HG03354 (cell line): Measurements from ENCODE around the gene SIGLEC10.
"Not testable (repeated sequence)": the region's sequence is repeated elsewhere in the genome, so short reads cannot be mapped to it uniquely, and the experiment has no call there.

Experiments
- ATAC-seq: cut with Tn5 transposase; IDR thresholded peaks from one replicate; pipeline ENCODE4 v1.9.1; 2021; ENCODE audit warnings: mild to moderate bottlenecking; ENCODE audit not compliant: unreplicated experiment, poor library complexity, severe bottlenecking

SIGLEC10 gene

DNA sequence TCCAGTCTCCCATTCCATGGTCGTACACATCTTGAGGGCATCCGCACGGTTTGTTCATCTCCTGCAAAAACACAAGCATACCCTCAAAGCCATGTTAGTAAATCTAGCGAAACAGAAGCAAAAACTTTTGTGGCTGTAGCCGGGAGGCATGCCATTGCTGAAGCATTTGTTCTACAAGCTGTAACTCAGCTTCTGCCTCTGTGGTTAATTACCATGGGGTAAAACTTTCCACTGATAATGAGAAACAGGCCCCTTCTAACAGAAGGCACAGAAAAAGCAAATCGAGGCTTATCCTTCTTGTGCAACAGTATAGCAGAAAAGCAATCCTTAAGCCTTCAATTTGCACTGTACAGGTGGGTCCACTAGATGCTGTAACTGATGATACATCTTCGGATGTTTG, 17.5 kb downstream of the SIGLEC10 start:
- not testable (repeated sequence) for ATAC-seq

DNA sequence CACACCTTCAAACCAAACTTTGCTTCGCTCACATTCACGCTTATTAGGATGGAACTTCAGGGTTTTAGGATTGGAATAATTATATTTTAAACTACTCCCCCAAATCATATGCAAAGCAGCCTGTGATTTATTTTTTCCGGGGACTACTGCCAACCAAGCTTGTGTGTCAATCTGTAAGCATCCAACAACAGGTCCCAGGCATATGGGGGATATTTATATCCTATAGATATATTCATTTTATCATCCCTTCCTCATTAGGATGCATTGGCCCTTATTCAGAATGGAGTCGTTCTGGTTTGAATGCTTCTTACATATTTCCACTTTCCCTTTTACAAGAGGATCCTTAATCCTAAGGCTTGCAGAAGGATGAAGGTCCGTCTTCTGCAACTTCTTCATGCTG, 18.2 kb downstream of the SIGLEC10 start:
- ATAC-seq = no peak

DNA sequence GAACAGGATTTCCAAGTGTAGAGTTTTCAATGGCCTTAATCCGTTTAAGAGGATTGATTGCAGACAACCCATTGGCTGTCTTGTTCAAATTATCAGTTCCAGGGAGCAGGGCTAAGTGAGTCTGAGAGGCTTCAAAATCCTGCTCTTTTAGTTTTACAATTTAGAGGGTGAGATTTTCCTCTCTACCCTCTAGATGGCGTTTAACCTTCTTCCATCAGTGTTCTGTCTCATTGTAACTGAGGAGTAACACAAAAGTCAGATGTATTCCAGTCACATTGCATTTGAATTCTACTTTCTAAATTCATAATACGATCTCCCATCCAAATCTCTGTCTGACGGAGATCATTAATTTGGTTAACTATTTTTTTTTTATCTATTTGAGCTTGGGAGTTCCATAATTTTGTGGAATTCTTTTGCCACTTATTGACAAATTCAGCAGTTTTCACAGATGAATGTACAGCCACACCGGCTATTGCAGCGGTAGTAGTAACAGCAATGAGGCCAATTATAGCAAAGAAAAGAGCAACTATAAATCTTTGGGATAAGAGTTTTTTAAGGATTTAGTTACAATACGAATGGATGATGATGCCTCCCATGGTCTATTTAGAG, 19.2 kb downstream of the SIGLEC10 start:
- no peak for ATAC-seq

DNA sequence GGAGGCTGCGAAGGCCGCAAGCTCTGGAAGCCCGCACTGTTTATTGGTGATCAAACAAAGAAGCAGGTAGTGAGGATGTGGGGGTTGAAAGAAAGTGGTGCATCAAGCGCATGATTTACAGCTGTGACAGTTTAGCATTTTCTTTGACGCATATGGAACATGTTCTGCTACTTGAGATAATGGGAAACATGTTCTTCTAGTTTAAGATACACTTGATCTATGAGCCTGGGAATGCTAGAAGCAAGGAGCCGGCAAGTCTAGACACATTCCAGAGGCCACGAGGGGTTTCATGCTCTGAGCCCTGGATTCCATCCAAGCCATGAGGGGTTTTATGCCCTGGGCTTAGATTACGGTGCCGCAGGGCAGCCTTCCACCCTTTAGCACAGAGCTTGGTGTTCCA, 20.0 kb downstream of the SIGLEC10 start:
- not testable (repeated sequence) for ATAC-seq

DNA sequence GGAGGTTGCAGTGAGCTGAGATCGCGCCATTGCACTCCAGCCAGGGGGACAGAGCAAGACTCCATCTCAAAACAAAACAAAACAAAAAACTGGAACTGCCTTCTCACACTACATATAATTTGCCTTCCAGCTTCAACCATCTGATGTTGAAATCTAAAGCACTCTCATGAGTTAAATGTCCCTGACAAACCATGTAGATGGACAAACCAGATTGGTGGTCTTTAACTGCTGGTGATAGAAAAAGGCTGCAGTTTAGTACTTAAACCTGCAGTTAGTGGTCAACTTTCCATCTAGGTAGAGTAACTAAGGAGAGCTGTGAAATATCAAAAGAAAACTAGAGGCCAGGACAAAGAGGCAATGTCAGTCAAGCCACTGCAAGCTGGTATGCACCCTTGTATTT, 21.3 kb downstream of the SIGLEC10 start:
- no peak for ATAC-seq

DNA sequence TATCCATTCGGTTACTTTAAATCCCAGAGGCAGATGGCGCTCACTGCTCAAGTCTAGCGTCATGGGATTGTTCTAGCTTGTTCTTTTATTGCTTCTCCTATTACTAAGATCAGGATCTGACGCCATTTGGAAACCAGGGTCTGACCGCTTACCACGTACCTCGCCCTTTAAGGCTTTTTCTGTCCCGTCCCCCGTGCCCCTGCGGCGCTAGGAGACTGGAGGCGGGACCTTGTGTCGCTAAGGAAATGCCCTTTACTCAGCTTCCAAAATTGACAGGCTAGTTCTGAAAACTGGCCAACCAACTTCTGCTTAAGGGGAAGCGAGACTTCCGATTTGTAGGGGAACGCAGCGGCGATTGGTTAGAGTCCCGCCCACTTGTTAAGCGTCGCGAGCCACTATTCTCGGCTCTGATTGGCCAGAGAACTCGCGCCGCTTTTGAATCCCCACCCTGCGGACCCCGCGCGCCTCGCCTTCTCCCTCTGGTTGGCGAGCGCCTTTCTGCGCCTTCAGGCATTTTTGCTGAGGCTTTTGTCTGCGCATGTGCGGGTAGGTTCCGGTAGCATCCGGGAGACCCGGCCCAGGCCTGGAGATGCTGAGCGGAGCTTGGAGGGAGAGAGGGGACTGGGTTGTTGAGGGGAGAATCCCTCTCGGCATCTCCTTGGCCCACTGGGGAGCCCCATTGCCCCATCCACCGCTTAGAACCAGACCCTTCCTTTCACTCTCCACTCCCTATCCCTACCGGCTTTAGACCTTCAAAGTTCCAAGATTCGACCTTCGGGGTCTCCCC, 23.2 kb downstream of the SIGLEC10 start:
- peak; percentile 88 for ATAC-seq

DNA sequence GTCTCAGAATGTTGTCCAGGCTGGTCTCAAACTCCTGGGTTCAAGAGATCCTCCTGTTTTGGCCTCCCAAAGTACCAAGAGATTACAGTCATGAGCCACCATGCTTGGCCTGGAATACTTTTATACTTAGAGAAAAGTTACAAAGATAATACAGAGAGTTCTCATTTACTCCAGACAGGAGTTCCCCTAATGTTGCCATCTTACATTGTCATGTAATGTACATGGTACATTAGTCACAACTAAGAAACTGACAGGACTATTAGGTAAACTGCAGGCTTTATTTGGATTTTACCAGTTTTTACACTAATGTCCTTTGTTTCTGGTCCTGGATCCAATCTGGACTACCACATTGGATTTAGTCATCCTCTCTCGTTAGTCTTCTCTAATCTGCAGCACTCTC, 24.7 kb downstream of the SIGLEC10 start:
- no peak for ATAC-seq

DNA sequence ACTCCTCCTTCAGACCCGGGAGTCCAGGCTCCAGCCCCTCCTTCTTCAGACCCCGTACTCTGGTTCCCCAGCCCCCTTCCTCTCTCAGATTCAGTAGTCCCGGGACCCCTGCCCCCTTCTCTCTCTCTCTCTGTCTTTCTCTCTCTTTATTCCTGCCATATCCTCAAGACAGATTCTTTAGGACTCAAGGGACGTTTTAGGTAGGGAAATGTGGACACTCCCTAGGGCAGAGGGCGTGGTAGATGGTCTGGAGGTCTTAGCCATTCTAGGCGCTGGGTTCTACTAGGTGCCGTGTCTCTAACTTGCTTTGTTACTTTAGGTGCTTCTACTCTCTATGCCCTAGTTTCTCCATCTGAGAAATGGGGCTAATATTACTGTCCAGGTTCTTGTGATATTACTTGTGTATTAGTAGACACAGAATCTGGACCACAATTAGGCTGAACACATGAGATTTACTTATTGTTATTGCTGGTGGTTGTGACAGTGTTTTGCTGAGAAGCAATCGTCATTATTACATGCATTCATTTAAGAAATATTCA, 26.3 kb downstream of the SIGLEC10 start:
- no peak for ATAC-seq

DNA sequence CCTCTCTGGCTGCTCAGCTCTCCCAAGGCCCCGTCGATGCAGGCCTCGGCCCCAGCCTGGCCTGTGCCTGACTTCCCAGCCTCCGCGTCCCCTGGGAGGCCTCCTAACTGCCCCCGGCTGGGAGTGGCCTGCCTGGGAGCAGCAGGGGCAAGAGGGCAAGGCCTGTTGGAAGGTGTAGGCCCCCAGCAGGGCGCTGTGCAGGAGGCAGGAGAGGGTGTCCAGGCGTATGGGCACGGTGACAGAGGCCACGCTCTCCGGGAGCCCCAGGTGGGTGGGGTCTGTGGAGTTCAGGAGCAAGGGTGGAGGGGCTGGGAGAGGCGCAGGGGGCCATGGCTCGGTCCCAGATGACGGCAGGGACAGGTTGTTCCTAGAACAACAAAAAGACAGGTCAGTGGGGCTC, 28.3 kb downstream of the SIGLEC10 start:
- ATAC-seq = no peak

DNA sequence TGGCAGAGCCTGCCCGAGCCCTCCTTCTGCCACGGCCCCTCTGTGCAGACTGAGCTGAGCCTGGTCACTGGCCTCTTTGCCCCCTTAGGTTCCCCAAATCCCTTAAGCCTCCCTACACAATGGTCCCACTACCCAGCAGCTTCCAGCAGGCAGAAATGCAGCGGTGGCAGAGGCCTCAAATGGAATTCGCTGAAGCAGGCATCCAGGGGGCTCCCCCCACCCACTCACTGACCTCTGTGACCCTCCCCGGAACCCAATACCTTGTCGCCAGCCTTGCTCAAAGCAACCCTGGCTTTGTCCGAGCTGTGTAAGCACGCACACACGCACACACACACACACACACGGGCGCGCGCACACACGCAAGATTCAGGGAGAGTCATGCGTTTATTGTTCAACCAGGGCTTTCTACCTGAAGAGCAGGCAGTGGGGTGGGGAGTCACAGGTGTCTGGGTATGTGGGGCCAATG, 29.5 kb downstream of the SIGLEC10 start, which contains the start of gene LIM2:
Gene LIM2, minus strand, starts transcription at position 51 of the 466 bp plus-strand sequence. CDS start 531 bp downstream, outside the sequence.
- no peak for ATAC-seq

DNA sequence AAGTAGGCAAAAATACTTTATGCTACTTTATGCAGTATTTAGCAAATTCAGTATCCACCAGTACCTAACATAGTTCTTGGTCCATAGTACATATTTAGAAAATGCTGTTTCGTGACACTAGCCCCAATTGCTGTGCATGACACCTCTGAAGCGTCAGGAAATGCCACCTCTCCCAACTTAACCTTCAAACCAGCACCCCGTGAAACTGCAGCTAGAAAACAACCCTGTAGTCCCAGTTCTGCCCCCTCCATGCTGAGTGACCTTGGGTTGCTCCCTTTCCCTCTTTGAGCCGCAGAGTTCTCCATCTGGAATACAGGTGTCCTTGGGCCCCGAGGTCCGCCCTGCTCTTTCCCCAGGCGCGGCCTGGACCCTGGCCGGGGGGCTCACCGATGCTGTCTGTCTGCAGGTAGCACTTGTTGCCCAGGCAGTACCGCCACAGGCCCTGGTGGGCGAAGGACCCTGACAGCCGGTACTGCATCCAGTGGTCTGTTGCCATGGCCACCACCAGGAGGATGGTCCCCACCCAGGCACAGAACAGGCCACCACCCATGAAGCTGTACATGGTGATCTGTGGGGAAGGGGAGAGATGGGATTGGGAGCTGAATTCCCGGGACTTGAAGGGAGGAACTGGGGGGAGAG, 30.4 kb downstream of the SIGLEC10 start:
- no peak for ATAC-seq

DNA sequence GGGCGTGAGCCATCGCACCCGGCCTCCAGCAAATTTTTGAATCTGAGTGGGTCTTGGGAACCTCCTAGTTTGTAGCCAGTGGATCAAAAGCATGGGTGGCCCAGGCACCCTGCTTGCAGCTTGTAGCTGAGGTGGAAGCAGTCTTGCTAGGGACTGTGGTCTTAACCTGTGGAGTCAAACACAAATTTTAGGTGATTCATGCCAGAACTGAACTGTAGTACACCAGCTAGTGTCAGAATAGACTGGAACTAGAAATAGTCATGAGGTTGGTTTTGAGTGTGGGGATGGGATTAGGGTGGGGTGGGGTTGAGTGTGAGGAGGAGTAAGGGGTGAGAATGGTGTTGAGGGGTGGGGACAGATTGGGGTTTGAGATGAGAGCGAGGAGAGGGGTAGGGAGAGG, 35.4 kb downstream of the SIGLEC10 start:
- no peak for ATAC-seq

DNA sequence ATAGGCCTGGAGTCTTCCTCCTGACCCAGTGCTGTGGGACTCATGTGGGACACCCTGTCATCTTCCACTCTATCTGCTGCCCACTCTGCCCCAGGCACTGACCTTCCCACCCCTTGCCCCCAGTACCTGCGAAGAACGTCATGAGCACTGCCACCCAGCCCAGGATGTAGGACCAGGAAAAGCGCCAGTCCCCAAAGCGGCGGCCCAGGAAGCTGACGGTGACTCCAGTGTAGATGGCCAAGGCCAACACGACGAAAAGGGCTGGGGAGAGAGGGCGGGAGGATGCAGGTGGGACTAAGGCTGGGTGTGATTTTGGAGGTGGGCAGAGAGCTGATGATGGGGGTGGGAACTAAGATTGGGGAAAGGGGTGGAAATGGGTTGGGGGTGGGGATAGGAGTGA, 37.1 kb downstream of the SIGLEC10 start:
- ATAC-seq = no peak

DNA sequence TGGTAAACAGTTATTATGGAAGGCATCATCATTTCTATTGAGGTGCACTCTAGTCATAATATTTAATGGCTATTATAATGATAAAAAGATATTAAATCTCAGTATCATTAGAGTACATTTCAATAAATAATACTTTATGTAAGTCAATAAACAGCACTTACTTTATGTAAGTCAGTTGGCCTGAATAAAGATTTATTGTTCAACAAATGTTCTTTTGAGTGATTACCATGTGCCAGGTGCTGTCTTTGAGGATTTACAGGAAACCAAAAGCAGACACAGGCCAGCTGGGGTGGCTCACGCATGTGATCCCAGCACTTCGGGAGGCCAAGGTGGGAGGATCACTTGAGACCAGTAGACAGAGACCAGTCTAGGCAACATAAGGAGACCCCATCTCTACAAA, 40.0 kb downstream of the SIGLEC10 start:
- no peak for ATAC-seq

DNA sequence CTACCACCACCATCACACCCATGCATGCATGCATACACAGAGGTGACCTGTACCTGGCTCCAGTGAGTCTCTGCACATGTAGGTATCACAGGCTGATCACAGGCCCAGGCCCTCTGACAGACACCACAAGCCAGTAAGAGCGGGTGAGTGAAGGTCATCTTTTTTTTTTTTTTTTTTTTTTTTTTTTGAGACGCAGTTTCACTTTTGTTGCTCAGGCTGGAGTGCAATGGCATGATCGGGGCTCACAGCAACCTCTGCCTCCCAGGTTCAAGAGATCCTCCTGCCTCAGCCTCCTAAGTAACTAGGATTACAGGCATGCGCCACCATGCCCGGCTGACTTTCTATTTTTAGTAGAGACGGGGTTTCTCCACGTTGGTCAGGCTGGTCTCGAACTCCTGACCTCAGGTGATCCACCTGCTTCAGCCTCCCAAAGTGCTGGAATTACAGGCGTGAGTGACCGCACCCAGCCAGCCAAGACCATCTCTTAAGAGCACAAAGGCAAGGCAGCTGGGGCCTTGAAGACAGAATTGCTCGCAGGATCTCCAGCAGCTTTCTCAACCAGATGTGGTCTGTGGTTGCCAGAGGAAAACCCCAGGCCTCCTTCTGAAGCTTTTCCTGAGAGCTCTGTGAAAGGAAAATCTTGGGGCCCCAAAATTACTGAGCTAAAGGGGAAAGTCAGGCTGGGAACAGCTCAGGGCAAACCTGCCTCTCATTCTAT, 41.8 kb downstream of the SIGLEC10 start:
- no peak for ATAC-seq

DNA sequence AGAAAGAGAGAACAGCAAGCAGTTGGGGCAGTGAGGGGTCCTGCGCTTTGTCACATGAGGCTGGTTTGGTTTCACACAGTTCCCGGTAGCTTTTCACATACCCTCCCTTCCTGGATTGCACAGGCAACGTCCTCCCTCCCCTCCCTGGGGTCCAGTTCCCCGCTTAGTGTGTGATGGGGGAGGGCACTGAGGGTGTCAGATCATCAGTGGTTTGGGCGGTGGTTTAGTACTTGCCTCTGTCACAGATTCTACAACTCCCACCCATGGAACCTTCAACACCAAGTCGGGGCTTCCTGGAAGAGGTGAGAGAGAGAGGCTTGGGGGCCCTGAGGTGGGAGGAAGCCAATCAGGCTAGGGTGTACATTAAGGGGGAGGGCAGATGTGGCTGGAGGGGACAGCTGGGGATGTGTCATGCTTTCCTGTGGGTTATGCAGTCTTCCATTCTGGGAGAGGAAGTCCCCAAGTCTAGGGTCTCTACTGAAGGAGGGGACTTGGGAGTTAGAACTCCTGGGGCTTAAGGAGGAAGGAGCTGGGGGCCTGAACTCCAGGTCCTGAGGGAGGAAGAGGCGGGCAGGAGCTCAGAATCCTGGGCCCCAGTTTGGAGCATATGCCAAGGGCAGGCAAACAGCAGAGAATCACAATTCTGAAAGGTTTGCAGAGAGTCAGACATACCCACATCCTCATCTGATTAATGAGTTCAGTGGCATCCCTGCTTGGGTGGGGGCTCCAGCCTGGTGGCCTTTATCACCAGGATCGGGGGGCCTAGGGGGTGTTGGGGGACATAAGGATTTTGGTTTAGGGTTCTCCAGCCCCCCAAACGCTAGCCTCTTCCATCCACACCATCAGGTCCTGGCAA, 44.6 kb downstream of the SIGLEC10 start, which contains the start of gene NKG7:
Gene NKG7, minus strand, starts transcription at position 6 of the 856 bp plus-strand sequence. CDS start 119 bp downstream, outside the sequence.
- ATAC-seq = peak; percentile 42

DNA sequence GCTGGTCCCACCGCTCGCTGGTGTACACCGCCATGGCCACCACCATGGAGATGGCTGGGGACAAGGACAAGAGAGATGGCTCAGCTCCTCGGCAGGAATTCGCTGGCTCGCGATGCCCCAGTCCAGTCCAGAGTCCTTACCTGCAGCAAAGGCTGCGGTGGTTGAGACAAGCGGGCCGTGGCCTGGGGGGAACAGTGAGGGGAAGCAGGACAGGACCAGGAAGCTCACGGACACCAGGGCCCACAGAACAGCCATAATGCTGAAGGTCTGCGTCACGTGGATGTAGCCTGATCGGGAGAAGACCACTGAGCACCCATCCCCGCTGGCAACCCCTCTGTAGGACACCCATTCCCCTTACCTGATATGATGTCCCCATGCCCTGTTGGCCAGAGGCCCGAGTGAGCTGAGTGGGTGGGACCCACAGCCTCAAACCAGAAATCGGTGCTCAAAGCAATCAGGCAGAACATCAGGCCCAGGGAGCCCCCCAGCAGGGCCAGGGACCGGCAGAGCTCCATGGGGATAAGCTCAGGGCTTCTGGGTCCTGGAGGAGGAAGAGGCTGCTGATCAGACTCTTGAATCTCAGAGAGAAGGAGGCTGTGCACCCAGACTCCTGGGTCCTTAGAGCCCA, 45.3 kb downstream of the SIGLEC10 start:
- no peak for ATAC-seq

DNA sequence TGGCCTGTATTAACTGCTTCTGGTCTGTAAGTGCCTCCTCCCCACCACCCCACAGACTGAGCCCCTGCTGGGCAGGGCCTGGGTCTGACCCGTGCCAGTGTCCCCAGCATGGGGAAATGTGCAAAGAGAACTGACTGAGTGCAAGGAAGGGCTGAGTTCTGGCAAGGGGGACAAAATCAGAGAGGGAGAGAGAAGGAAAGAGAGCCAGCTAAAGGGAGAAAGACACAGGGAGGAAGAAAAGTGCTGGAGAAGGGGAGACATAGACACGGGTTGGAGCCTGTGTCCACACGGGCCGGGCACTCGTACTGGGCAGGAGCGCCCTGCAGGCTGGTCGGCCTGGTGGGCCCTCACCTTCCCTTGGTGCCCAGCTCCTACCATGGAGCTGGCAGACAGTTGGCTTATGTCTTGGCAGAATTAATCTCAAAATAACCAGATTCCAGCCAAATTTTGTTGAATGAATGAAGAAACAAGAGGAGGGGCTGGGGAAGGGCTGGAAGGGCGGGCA, 46.2 kb downstream of the SIGLEC10 start:
- no peak for ATAC-seq
